ENCODE measurements around the gene RILPL2.
"Not testable (repeated sequence)": the region's sequence is repeated elsewhere in the genome, so short reads cannot be mapped to it uniquely, and the experiment has no call there.

The RILPL2 gene

GRCh38 chr12:123457980-123458779 lies 21.7 kb upstream of the RILPL2 start, which contains the start of gene SNRNP35:
TSS of gene SNRNP35 (plus strand) at chr12:123458139. CDS start at chr12:123465541, 7,402 bp downstream.
- Histone ChIP-seq H3K36me3 (no peaks in the 10 kb centered on the region), H3K4me1 (peaks cover 0 to 17% (median 14%) of the 10 kb centered on the region in 4 donors), H3K9me3 (no peaks in the 10 kb centered on the region), H3K4me3 (peak within 1 kb of the TSS; percentile 84 to 95), H3K27me3 (no peaks in the 10 kb centered on the region), H3K27ac (peak within 1 kb of the TSS; percentile 100)
- peak; percentile 82 to 90 for DNase-seq
- TF ChIP-seq, protein P1, sequence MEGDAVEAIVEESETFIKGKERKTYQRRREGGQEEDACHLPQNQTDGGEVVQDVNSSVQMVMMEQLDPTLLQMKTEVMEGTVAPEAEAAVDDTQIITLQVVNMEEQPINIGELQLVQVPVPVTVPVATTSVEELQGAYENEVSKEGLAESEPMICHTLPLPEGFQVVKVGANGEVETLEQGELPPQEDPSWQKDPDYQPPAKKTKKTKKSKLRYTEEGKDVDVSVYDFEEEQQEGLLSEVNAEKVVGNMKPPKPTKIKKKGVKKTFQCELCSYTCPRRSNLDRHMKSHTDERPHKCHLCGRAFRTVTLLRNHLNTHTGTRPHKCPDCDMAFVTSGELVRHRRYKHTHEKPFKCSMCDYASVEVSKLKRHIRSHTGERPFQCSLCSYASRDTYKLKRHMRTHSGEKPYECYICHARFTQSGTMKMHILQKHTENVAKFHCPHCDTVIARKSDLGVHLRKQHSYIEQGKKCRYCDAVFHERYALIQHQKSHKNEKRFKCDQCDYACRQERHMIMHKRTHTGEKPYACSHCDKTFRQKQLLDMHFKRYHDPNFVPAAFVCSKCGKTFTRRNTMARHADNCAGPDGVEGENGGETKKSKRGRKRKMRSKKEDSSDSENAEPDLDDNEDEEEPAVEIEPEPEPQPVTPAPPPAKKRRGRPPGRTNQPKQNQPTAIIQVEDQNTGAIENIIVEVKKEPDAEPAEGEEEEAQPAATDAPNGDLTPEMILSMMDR (IDR thresholded peaks at IDR 0.05): no peak
- intact Hi-C loops (cut with DNase I; ENCODE audit: low total_unique reads): no loop called here

DNA sequence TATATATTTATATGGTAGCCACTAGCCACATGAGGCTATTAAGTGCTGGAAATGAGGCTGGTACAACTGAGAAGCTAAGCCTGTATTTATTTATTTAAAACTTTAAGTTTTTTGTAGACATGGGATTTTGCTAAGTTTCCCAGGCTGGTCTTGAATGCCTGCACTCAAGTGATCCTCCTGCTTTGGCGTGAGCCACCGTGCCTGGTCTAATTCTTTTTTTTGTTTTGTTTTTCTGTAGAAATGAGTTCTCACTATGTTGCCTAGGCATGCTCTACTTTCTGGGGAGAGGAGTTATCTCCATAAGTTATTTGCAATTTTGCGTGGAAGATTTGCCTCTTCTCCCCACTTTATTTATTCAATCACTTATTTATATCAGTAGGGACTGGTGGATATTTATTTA lies 16.7 kb upstream of the RILPL2 start:
- Histone ChIP-seq H3K27ac (no peak overlapping the region), H3K27me3 (no peaks in the 10 kb centered on the region), H3K4me3 (no peak overlapping the region), H3K4me1 (no peaks in the 10 kb centered on the region), H3K36me3 (no peaks in the 10 kb centered on the region), H3K9me3 (no peaks in the 10 kb centered on the region)
- TF ChIP-seq, protein P1 (IDR thresholded peaks at IDR 0.05): no peak
- intact Hi-C loops (cut with DNase I; ENCODE audit: low total_unique reads): no loop called here
- DNase-seq: no peak

DNA sequence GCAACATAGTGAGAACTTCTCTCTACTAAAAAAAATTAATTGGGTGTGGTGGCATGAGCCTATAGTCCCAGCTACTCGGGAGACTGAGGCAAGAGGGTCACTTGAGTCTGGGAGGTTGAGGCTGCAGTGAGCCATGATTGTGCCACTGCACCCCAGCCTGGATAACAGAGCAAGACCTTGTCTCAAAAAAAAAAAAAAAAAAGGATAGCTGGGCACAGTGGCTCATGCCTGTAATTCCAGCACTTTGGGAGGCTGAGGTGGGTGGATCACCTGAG lies 15.7 kb upstream of the RILPL2 start:
- H3K4me3 ChIP-seq; H3K36me3 ChIP-seq; H3K27me3 ChIP-seq; H3K4me1 ChIP-seq; H3K27ac ChIP-seq; H3K9me3 ChIP-seq; DNase-seq; intact Hi-C loops (cut with DNase I; ENCODE audit: low total_unique reads): not testable (repeated sequence)

DNA sequence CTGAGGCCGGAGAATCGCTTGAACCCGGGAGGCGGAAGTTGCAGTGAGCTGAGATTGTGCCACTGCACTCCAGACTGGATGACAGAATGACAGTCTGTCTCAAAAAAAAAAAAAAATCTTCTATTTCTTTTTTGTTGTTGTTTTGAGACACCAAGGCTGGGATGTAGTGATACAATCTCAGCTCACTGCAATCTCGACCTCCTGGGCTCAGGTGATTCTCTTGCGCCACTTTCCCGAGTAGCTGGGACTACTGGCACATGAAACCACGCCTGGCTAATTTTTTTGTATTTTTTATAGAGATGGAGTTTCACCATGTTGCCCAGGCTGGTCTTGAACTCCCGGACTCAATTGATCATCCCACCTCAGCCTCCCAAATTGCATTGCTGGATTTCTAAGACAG lies 14.2 kb upstream of the RILPL2 start:
- DNase-seq: no peak
- TF ChIP-seq, protein P1 (IDR thresholded peaks at IDR 0.05): no peak
- Histone ChIP-seq H3K27me3 (no peaks in the 10 kb centered on the region), H3K27ac (no peak overlapping the region), H3K4me1 (peaks cover 0 to 18% (median 11%) of the 10 kb centered on the region in 4 donors), H3K9me3 (no peaks in the 10 kb centered on the region), H3K36me3 (no peaks in the 10 kb centered on the region), H3K4me3 (no peak overlapping the region)
- intact Hi-C loops (cut with DNase I; ENCODE audit: low total_unique reads): no loop called here

DNA sequence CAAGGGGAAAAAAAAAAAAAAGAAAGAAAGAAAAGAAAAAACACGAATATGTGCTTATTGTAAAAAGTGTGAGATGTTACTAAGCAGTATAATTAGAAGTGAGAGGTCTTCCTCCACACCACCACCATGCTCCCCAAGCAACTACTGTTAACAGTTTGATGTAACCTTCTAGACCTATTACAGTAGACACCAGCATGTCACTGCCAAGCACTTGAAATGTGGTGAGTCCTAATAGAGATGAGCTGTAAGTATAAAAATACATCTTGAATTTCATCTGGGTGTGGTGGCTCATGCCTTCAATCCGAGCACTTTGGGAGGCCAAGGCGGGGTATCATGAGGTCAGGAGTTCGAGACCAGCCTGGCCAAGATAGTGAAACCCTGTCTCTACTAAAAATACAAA lies 13.4 kb upstream of the RILPL2 start:
- intact Hi-C loops (cut with DNase I; ENCODE audit: low total_unique reads): no loop called here
- H3K4me3 ChIP-seq: no peak overlapping the region
- TF ChIP-seq, protein P1 (IDR thresholded peaks at IDR 0.05): no peak

DNA sequence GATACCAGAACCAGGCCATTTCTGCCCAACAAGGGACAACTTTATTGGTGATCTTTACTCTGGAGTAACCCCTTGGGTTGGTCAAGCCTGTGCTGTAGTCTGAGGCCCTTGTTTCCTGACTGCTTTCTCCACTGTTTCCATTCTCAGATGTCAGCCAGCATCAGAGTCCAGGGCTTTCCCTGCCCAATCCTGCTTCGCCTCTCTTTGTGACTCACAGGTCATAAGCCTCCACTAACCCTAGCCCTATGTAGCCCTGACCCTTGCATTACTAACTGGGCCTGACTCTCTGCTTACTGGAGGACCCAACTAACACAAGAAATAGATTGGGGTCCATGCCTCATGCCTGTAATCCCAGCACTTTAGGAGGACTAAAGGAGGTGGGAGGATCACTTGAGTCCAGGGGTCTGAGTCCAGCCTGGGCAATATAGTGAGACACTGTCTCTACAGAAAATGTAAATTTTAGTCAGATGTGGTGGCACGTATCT lies 12.8 kb upstream of the RILPL2 start:
- intact Hi-C loops (cut with DNase I; ENCODE audit: low total_unique reads): no loop called here
- TF ChIP-seq, protein P1 (IDR thresholded peaks at IDR 0.05): no peak
- Histone ChIP-seq H3K36me3 (no peaks in the 10 kb centered on the region), H3K4me1 (peaks cover 0 to 31% (median 22%) of the 10 kb centered on the region in 4 donors), H3K27me3 (no peaks in the 10 kb centered on the region), H3K9me3 (no peaks in the 10 kb centered on the region), H3K4me3 (no peak overlapping the region), H3K27ac (no peak overlapping the region)
- no peak for DNase-seq

More for the DNA sequence above, 13.4 kb upstream of the RILPL2 start:
- H3K4me1 ChIP-seq: peaks cover 0 to 25% (median 18%) of the 10 kb centered on the region in 4 donors
- no peaks in the 10 kb centered on the region for H3K27me3 ChIP-seq
- H3K9me3 ChIP-seq: no peaks in the 10 kb centered on the region
- no peak for DNase-seq
- H3K36me3 ChIP-seq: no peaks in the 10 kb centered on the region
- no peak overlapping the region for H3K27ac ChIP-seq
